Testis (tissue), 3 donors: ENCODE measurements around the gene RPL10. TPM values are rescaled to one million over a fixed set of nuclear protein-coding genes. Genes with fewer than 3 reads are reported as not detected.

Experiments used
- DNase-seq: peaks from one replicate; pipeline ENCODE4 v3.0.0-alpha.2; 2019
- H3K27ac ChIP-seq, 2 donors: fragments of 200-600 bp; sonication (generic); one replicate each; pipeline ENCODE4 v1.5.1; 2019
- H3K27me3 ChIP-seq: fragments of 200-600 bp; sonication (generic); one replicate; pipeline ENCODE4 v1.5.1; 2019
- H3K36me3 ChIP-seq: fragments of 200-600 bp; sonication (generic); one replicate; pipeline ENCODE4 v1.5.1; 2017; ENCODE audit warnings: low read depth; ENCODE audit errors: missing control alignments
- H3K4me1 ChIP-seq: fragments of 200-600 bp; sonication (generic); one replicate; pipeline ENCODE4 v1.5.1; 2019
- H3K4me3 ChIP-seq, 2 donors: fragments of 200-600 bp; sonication (generic); one replicate each; pipeline ENCODE4 v1.5.1; 2017 to 2019
- H3K9me3 ChIP-seq: fragments of 200-600 bp; sonication (generic); one replicate; pipeline ENCODE4 v1.5.1; 2017
- POLR2A ChIP-seq: fragments of 450-650 bp; IDR thresholded peaks from one replicate; pipeline ENCODE4 v1.6.1; 2017; ENCODE audit warnings: antibody characterized with exemption, mild to moderate bottlenecking, moderate library complexity
- WGBS, 2 donors: methylation state at CpG; one replicate each; pipeline ENCODE4 v1.1.5; 2018; 5-methylcytosine and 5-hydroxymethylcytosine counted together
- intact Hi-C: fragments of 100-400 bp; cut with DNase I; formaldehyde crosslinking; loops from one replicate; pipeline ENCODE4 v1.15.1; 2023; ENCODE audit warnings: low total_unique reads
- polyA plus RNA-seq: library from polyadenylated mRNA; stranded (reverse); fragments of 350-450 nt; fragmentation: Illumina TruSeq; extraction: RNeasy Lipid Tissue Mini Kit (QIAGEN cat#74804); gene quantifications from one replicate; pipeline ENCODE4 v1.2.3, GENCODE V29; 2014; ENCODE audit warnings: low read depth, low replicate concordance; ENCODE audit not compliant: insufficient read depth
- total RNA-seq, 2 donors: library from RNA; depleted of rRNA; stranded (reverse); fragments of >200 nt; gene quantifications; one replicate each; pipeline ENCODE4 v1.2.3, GENCODE V29; 2016
- TF ChIP-seq, protein P1 (sequence below), 3 experiments: fragments of 450-650 bp in 2 of 3; fragments of 200-600 bp in 1 of 3; sonication (generic) in 1 of 3; IDR thresholded peaks; one replicate each; pipeline ENCODE4 v1.5.1; 2016 to 2019; ENCODE audit warnings: antibody characterized with exemption in 3 of 3, mild to moderate bottlenecking in 2 of 3, moderate library complexity in 1 of 3

RPL10 gene
- total and polyA plus RNA-seq, 3 donors from 2014 or later, result 925 to 1,913 (median 1,423) TPM

DNA sequence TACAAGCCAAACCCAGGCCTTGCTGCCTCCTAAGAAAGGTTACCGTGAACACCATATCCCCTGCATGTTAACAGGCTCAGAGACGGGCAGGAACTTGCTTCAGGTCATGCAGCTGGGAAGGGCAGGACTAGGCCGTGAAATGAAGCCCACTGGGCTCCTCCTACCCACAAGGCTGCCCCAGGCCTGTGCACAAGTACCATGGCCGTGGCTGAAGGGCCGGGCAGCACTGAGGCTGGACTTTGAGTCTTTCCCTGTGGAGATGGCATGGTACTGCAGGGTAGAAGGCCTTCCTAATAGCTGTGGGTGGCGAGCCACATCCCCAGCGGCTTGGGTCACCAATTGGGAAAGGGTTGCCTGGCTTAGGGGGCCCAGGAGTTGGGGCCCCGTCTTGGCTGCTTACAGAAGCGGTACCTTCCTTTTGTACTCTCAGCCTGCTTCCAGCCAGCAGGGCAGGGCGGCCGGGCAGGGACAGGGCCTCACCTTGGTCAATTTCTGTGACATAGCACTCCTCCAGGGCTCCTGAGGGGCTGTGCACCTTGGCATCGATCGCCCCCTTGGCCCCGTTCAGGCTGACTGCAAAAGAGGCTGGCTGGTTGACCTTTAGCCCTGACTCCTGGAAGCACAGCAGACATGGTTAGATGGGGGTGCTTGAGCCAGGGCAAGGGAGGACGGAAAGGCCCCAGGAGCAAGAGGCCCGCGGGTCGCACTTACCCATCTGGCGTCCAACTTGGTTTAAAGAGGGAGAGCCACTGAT is 47.6 kb upstream of the RPL10 start:
- DNase-seq, result no peak
- Histone ChIP-seq H3K4me1 (no peaks in the 10 kb centered on the region), H3K9me3 (no peaks in the 10 kb centered on the region), H3K27ac (no peak overlapping the region), H3K4me3 (no peak overlapping the region), H3K27me3 (no peaks in the 10 kb centered on the region), H3K36me3 (no peaks in the 10 kb centered on the region)
- 81% methylated on average over 3 of the region's 19 CpGs; no CpG with 5 or more reads in 1 of the 2 donors for WGBS, 2 donors
- TF ChIP-seq, protein P1, sequence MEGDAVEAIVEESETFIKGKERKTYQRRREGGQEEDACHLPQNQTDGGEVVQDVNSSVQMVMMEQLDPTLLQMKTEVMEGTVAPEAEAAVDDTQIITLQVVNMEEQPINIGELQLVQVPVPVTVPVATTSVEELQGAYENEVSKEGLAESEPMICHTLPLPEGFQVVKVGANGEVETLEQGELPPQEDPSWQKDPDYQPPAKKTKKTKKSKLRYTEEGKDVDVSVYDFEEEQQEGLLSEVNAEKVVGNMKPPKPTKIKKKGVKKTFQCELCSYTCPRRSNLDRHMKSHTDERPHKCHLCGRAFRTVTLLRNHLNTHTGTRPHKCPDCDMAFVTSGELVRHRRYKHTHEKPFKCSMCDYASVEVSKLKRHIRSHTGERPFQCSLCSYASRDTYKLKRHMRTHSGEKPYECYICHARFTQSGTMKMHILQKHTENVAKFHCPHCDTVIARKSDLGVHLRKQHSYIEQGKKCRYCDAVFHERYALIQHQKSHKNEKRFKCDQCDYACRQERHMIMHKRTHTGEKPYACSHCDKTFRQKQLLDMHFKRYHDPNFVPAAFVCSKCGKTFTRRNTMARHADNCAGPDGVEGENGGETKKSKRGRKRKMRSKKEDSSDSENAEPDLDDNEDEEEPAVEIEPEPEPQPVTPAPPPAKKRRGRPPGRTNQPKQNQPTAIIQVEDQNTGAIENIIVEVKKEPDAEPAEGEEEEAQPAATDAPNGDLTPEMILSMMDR (IDR thresholded peaks at IDR 0.05), result no peak
- no peak for TF ChIP-seq POLR2A
- intact Hi-C loops, result no loop called here

DNA sequence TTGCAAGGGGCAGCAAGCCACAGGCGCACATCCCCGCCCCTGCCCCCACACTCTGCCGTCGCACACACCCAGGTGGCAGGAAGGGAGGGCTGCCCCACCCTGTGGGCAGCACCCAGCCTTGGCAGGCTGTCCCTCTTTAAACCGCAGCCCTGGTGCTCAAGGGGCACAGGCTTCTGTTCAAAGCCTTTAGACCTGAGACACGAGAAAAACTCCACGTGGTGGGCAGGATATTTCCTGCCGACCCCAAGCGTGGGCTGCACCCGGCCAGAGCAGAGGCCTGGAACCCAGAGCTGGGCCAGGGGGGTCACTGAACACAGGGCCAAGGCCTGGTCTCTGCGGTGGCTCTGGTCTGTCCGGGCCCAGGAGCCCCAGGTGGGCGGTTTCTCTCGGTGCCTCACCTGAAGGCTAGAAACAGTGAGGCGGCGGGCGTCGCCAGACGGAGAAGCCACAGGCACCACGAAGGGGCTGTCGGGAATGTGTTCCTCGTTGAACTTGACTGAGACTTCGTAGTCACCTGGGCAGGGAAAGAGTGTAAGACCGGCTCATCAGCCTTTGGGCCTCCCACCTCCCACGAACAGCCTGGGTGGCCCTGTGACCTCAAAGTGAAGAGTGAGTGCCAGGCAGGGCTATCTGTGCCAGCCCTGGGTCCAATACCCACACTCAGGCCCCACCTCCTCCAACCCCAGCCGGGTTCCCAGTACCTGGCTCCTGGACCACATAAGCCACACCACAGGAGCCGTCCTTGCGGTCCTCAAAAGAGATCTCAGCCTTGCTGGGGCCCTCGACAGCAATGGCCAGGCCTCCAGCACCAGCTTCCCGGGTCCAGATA is 46.8 kb upstream of the RPL10 start:
- no peaks in the 10 kb centered on the region for H3K27me3 ChIP-seq
- intact Hi-C loops, result no loop called here
- H3K4me1 ChIP-seq, result no peaks in the 10 kb centered on the region
- TF ChIP-seq, protein P1 (IDR thresholded peaks at IDR 0.05), result no peak
- TF ChIP-seq POLR2A, result no peak
- WGBS, 2 donors, result 94% methylated on average over 6 of the region's 30 CpGs; no CpG with 5 or more reads in 1 of the 2 donors
- no peak overlapping the region for H3K27ac ChIP-seq
- no peaks in the 10 kb centered on the region for H3K9me3 ChIP-seq
- H3K36me3 ChIP-seq, result no peaks in the 10 kb centered on the region
- no peak for DNase-seq
- no peak overlapping the region for H3K4me3 ChIP-seq

DNA sequence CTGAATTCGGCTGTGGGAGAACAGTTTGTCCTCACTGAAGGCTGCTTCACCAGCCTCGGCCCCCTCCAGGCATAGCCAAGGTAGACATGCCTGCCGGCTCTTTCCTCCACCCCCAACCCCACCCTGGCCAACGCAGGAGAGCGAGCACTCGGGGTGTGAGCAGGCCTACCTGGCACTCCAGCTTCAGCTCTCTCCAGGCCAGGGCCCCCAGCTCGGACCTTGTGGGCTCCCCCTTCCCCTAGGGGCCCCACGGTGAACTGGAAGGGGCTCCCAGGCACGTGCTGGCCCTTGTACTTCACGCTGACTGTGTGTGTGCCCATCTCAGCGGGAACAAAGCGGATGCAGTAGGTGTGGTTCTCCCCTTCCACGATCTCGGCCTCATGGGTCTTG is 46.2 kb upstream of the RPL10 start:
- no peaks in the 10 kb centered on the region for H3K36me3 ChIP-seq
- TF ChIP-seq POLR2A, result no peak
- TF ChIP-seq, protein P1 (IDR thresholded peaks at IDR 0.05), result no peak
- H3K27ac ChIP-seq, result no peak overlapping the region
- no peaks in the 10 kb centered on the region for H3K27me3 ChIP-seq
- H3K4me1 ChIP-seq, result no peaks in the 10 kb centered on the region
- no peak for DNase-seq
- H3K4me3 ChIP-seq, result no peak overlapping the region
- no peaks in the 10 kb centered on the region for H3K9me3 ChIP-seq
- WGBS, 2 donors, result 73% methylated on average over 9 of the region's 14 CpGs; no CpG with 5 or more reads in 1 of the 2 donors
- intact Hi-C loops, result no loop called here

- 91% methylated on average over 9 of the region's 13 CpGs; no CpG with 5 or more reads in 1 of the 2 donors for WGBS, 2 donors
- Histone ChIP-seq H3K36me3 (no peaks in the 10 kb centered on the region), H3K4me3 (no peak overlapping the region), H3K27ac (no peak overlapping the region), H3K4me1 (no peaks in the 10 kb centered on the region), H3K27me3 (no peaks in the 10 kb centered on the region), H3K9me3 (no peaks in the 10 kb centered on the region)
- intact Hi-C loops, result no loop called here
- DNase-seq, result no peak
- TF ChIP-seq POLR2A, result no peak
- TF ChIP-seq, protein P1 (IDR thresholded peaks at IDR 0.05), result no peak
Observed at GRCh38 chrX:154352466-154352865, 45.7 kb upstream of the RPL10 start.
